Hepatocyte (in vitro differentiated cells): Measurements from ENCODE around the gene RAB3GAP1. TPM values are rescaled to one million over a fixed set of nuclear protein-coding genes. Genes with fewer than 3 reads are reported as not detected.
A peak's percentile ranks its signal among the peaks of the same experiment; 100 is the strongest.

Experiments used
- DNase-seq: peaks from one replicate; pipeline ENCODE4 v3.0.0-alpha.2; 2016; ENCODE audit warnings: low spot score
- H2AFZ ChIP-seq: fragments of 200-600 bp; sonication (generic); 2 replicates; pipeline ENCODE4 v1.6.0; 2016; ENCODE audit warnings: antibody characterized with exemption, mild to moderate bottlenecking
- H3K27ac ChIP-seq: fragments of 200-600 bp; sonication (generic); 2 replicates; pipeline ENCODE4 v1.5.1; 2016; ENCODE audit warnings: mild to moderate bottlenecking
- H3K27me3 ChIP-seq: fragments of 200-600 bp; sonication (generic); 2 replicates; pipeline ENCODE4 v1.6.1; 2016
- H3K36me3 ChIP-seq: fragments of 200-600 bp; sonication (generic); replicated peaks from 2 replicates; pipeline ENCODE4 v1.5.1; 2016; ENCODE audit warnings: low read depth; ENCODE audit not compliant: insufficient read depth
- H3K4me1 ChIP-seq: fragments of 200-600 bp; sonication (generic); 2 replicates; pipeline ENCODE4 v1.5.1; 2016; ENCODE audit warnings: mild to moderate bottlenecking, moderate library complexity; ENCODE audit not compliant: insufficient read depth
- H3K4me2 ChIP-seq: fragments of 200-600 bp; sonication (generic); 2 replicates; pipeline ENCODE4 v1.6.0; 2016
- H3K4me3 ChIP-seq: fragments of 200-600 bp; sonication (generic); 2 replicates; pipeline ENCODE4 v1.5.1; 2016; ENCODE audit warnings: mild to moderate bottlenecking
- H3K79me2 ChIP-seq: fragments of 200-600 bp; sonication (generic); 2 replicates; pipeline ENCODE4 v1.6.0; 2017; ENCODE audit warnings: mild to moderate bottlenecking
- H3K9me2 ChIP-seq: fragments of 200-600 bp; sonication (generic); replicated peaks from 2 replicates; pipeline ENCODE4 v1.6.0; 2017; ENCODE audit warnings: mild to moderate bottlenecking; ENCODE audit not compliant: insufficient read depth
- H3K9me3 ChIP-seq: fragments of 200-600 bp; sonication (generic); 2 replicates; pipeline ENCODE4 v1.5.1; 2016; ENCODE audit warnings: low read depth, mild to moderate bottlenecking
- H4K20me1 ChIP-seq: fragments of 200-600 bp; sonication (generic); 2 replicates; pipeline ENCODE4 v1.6.0; 2016; ENCODE audit warnings: mild to moderate bottlenecking; ENCODE audit not compliant: insufficient read depth, poor library complexity, severe bottlenecking
- CTCF ChIP-seq: fragments of 200-600 bp; sonication (generic); IDR thresholded peaks from 2 replicates; pipeline ENCODE4 v1.5.1; 2016; ENCODE audit warnings: antibody characterized with exemption, mild to moderate bottlenecking; ENCODE audit not compliant: poor library complexity
- EZH2 ChIP-seq: fragments of 200-600 bp; sonication (generic); IDR thresholded peaks from 2 replicates; pipeline ENCODE4 v1.6.1; 2016; ENCODE audit warnings: antibody characterized with exemption, mild to moderate bottlenecking, borderline replicate concordance
- EZH2phosphoT487 ChIP-seq: fragments of 200-600 bp; sonication (generic); IDR thresholded peaks from one replicate; pipeline ENCODE4 v1.6.1; 2018; ENCODE audit warnings: antibody characterized with exemption, mild to moderate bottlenecking, low read depth, moderate library complexity; ENCODE audit not compliant: unreplicated experiment, severe bottlenecking
- whole genome bisulfite sequencing: methylation state at CpG from one replicate; pipeline ENCODE4 v1.1.6; 2016; ENCODE audit warnings: low lambda C conversion rate; ENCODE audit errors: missing lambda C conversion rate; 5-methylcytosine and 5-hydroxymethylcytosine counted together
- polyA plus RNA-seq: library from polyadenylated mRNA; unstranded; fragments of >200 nt; fragmentation: Nextera tagmentation; extraction: Ambion mirVana; gene quantifications from 2 replicates; pipeline ENCODE4 v1.2.1, GENCODE V29; 2016
- total RNA-seq: library from RNA; depleted of rRNA; stranded (reverse); fragments of >200 nt; gene quantifications from 2 replicates; pipeline ENCODE4 v1.2.3, GENCODE V29; 2014

Gene RAB3GAP1
- total and polyA plus RNA-seq, 2 experiments from 2014 or later, result 17.7 to 62.5 TPM

GRCh38 chr2:135091681-135092080 lies 39.6 kb downstream of the RAB3GAP1 start:
- no peak overlapping the region for H3K4me3 ChIP-seq
- peaks cover 34% of the 10 kb centered on the region for H3K79me2 ChIP-seq
- no peaks in the 10 kb centered on the region for H3K27me3 ChIP-seq
- H3K4me2 ChIP-seq, result no peak overlapping the region
- H3K36me3 ChIP-seq, result no peaks in the 10 kb centered on the region
- DNase-seq, result no peak
- no peaks in the 10 kb centered on the region for H3K9me2 ChIP-seq
- H2AFZ ChIP-seq, result no peak overlapping the region
- 96% methylated on average over 1 of the region's 1 CpG for WGBS
- H3K27ac ChIP-seq, result no peak overlapping the region
- no peaks in the 10 kb centered on the region for H4K20me1 ChIP-seq
- no peaks in the 10 kb centered on the region for H3K9me3 ChIP-seq
- TF ChIP-seq EZH2 (no peak), CTCF (no peak), EZH2phosphoT487 (no peak)
- peaks cover 12% of the 10 kb centered on the region for H3K4me1 ChIP-seq

DNA sequence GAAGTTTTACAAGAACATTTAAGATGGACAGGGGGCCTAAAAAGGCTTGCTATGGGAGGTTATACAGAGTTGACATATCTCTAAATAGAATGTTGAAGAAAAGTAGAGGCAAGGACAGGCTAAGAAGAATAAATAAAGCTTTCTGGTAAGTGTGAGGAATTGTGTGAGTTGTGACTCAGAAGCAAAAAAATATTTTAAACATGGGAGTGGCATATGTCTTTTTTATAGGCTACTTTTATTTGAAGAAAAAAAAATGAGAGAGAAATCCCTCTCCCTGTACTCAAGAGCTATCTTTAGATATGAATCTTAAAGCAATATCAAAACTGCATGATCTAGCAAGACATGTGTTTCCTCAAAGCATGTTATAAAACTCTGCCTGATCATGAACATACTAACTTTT lies 41.1 kb downstream of the RAB3GAP1 start:
- no peak for DNase-seq
- H3K4me3 ChIP-seq, result no peak overlapping the region
- H3K36me3 ChIP-seq, result no peaks in the 10 kb centered on the region
- no peaks in the 10 kb centered on the region for H3K9me3 ChIP-seq
- H3K4me2 ChIP-seq, result no peak overlapping the region
- no peak overlapping the region for H2AFZ ChIP-seq
- H4K20me1 ChIP-seq, result no peaks in the 10 kb centered on the region
- TF ChIP-seq CTCF, result no peak
- no peak for TF ChIP-seq EZH2phosphoT487
- TF ChIP-seq EZH2, result no peak
- H3K27ac ChIP-seq, result peak overlapping the region; percentile 18
- H3K4me1 ChIP-seq, result peaks cover 12% of the 10 kb centered on the region
- no peaks in the 10 kb centered on the region for H3K27me3 ChIP-seq
- H3K79me2 ChIP-seq, result peaks cover 23% of the 10 kb centered on the region
- no peaks in the 10 kb centered on the region for H3K9me2 ChIP-seq

DNA sequence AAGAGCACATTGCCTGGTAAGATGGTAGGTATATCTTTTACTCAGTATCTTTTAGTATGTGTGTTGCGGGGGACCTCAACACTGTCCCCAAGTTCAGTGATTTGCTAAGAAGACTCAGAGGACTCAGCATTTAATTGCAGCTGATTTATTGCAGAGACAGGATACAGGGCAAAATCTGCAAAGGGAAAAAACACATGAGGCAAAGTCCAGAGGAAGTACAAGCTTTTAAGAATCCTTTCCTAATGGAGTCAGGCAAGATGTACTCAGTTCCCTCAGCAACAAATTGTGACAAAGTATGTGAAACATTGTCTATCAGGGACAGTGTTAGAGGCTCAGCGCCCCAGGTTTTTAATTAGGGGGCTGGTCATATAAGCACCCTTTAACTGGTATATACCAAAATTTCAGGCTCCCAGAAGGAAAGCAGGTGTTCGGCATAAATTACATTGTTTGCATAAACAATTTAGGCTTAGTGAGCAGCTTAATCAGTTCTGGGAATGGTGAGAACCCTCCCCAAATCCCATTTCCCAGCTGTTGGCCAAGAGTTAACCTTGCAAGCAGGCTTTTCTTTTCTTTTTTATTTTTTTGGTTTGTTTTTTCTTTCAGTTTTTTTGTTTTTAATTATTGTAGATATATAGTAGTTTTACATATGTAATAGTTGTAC lies 41.7 kb downstream of the RAB3GAP1 start:
- Histone ChIP-seq H3K27ac (peak overlapping the region; percentile 42), H4K20me1 (no peaks in the 10 kb centered on the region), H3K4me3 (no peak overlapping the region), H2AFZ (no peak overlapping the region), H3K9me2 (no peaks in the 10 kb centered on the region), H3K36me3 (no peaks in the 10 kb centered on the region), H3K4me2 (no peak overlapping the region), H3K9me3 (no peaks in the 10 kb centered on the region), H3K27me3 (no peaks in the 10 kb centered on the region), H3K4me1 (peaks cover 12% of the 10 kb centered on the region), H3K79me2 (peaks cover 18% of the 10 kb centered on the region)
- no peak for TF ChIP-seq EZH2
- no peak for TF ChIP-seq EZH2phosphoT487
- DNase-seq, result peak; percentile 28
- WGBS, result 89% methylated on average over 3 of the region's 3 CpGs

- H3K27ac ChIP-seq, result peak overlapping the region; percentile 42
- no peaks in the 10 kb centered on the region for H4K20me1 ChIP-seq
- peaks cover 12% of the 10 kb centered on the region for H3K4me1 ChIP-seq
- H3K9me3 ChIP-seq, result no peaks in the 10 kb centered on the region
- TF ChIP-seq EZH2 (no peak), EZH2phosphoT487 (no peak), CTCF (no peak)
- peaks cover 11% of the 10 kb centered on the region for H3K79me2 ChIP-seq
- H3K4me3 ChIP-seq, result no peak overlapping the region
- H3K27me3 ChIP-seq, result no peaks in the 10 kb centered on the region
- WGBS, result 47% methylated on average over 2 of the region's 2 CpGs
- no peak overlapping the region for H3K4me2 ChIP-seq
- DNase-seq, result no peak
- no peaks in the 10 kb centered on the region for H3K36me3 ChIP-seq
- no peak overlapping the region for H2AFZ ChIP-seq
- no peaks in the 10 kb centered on the region for H3K9me2 ChIP-seq
Observed at GRCh38 chr2:135094508-135094907, 42.4 kb downstream of the RAB3GAP1 start.
